Midbrain (tissue), 1 donor: Measurements from ENCODE around the gene PDE6D.

Experiments
- DNase-seq: peaks from one replicate; lab custom pipeline; 2025; lab: John Stamatoyannopoulos, UW

Gene PDE6D

GRCh38 chr2:231682603-231683291 is 98.3 kb downstream of the PDE6D start:
- DNase-seq = no peak
